Measurements from ENCODE around the gene HPCAL1. TPM values are rescaled to one million over a fixed set of nuclear protein-coding genes. Genes with fewer than 3 reads are reported as not detected.
A peak's percentile ranks its signal among the peaks of the same experiment; 100 is the strongest.

Gene HPCAL1
- total RNA-seq, 1 experiment from 2014 or later = 22.0 TPM

DNA sequence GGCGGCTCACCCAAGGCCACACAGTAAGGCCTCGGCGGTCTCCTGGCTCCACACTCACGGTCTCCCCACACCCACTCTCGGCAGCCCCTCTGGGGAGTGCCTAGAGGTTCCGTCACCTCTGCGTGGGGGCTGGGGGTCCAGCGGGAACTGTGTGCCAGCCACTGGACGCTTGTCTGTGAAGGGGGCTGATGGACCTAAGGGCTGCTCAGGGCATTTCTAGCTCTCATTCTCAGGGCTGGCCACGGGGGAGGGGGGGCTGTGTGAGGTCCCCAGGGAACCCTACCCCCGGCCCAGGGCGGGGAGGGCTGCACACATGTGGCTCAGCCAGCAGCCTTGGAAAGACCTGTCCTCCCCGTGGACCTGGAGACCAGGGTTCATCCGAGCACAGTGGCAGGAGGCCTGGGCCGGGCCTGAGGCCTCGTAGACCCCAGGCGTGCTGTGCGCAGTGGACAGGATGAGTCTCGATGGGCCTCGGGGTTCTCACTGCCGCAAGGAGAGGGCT lies 172.6 kb downstream of the HPCAL1 start:
- Histone ChIP-seq H3K4me3 (ENCODE audit: insufficient read depth, low read depth, low read length) (no peak overlapping the region), H3K27me3 (ENCODE audit: control insufficient read depth, insufficient read depth, low read length) (no peaks in the 10 kb centered on the region; the same call in 1 of the 2 replicates)

DNA sequence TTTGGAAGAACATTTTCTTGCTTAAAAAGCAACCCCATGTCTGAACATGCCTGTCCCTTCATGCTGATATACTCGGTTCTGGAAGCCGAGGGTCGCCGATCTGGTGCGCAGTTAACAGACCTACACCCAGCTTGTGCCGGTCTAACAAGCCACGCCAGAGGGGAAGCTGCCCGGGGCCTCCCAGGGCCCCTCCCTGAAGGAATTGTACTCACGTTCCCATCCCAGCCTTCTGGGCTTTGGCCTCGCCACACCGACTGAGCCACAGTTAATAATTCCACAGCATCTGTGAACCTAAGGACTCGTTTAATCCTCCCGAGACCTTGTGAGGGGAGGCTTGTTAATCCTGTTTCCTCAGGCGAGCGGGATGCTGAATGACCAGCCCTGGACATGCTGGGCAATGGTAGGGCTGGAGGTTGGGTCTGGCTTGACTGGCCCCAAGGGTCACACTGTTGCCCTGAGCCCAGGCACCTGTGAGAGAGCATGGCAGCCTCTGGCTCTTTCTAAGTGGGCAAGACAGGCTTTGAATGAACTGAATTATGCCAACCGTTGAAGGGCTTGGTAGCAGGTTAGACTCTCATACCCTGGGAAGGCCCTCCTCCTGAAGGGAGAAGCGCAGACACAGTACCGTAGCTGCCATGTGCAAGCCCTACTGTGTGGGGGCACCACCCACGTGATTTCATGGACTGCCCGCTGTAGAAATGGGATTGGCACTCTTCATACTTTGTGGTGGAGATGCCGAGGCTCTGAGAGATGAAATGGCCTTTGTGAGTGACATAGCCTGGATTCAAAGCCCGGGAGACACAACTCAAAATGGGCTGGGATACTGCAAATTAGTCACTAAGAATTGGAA lies 173.3 kb downstream of the HPCAL1 start:
- Histone ChIP-seq H3K4me3 (ENCODE audit: insufficient read depth, low read depth, low read length) (no peak overlapping the region), H3K27me3 (ENCODE audit: control insufficient read depth, insufficient read depth, low read length) (no peaks in the 10 kb centered on the region; the same call in 1 of the 2 replicates), H3K36me3 (replicated peaks; ENCODE audit: control insufficient read depth, insufficient read depth, low read length) (no peaks in the 10 kb centered on the region)
- no peak for DNase-seq

More for the DNA sequence above, 172.6 kb downstream of the HPCAL1 start:
- peak; percentile 47 for DNase-seq
- no peaks in the 10 kb centered on the region for H3K36me3 ChIP-seq (replicated peaks; ENCODE audit: control insufficient read depth, insufficient read depth, low read length)

DNA sequence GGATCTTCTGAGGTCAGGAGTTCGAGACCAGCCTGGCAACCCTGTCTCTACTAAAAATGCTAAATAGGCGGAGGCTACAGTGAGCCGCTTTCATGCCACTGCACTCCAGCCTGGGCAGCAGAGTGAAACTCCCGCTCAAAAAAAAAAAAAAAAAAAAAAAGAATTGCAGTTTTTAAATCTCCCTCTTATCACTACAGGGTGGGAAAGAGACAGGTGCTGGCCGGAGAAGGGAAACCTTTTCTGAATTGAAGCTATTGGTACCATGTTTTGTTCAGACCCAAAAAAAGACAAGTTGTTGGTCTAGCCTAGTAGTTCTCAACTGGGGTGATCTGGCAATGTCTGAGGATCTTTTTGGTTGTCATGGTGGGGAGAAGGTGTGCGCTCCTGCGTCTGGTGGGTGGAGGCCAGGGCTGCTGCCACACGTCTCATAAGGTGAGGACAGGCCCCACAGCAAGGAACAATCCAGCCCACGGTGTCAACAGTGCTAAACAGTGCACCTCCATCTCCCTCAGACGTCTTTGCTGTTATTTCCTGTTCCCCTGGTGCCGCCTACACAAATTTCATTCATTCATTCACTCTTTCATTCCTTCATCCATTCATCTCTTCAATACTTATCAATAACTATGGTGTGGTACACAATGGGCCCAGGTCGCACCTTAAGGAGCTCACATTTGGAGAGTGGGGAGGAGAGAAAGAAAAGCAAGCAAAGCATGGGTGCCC lies 174.2 kb downstream of the HPCAL1 start:
- no peaks in the 10 kb centered on the region for H3K36me3 ChIP-seq (replicated peaks; ENCODE audit: control insufficient read depth, insufficient read depth, low read length)
- no peaks in the 10 kb centered on the region; the same call in 1 of the 2 replicates for H3K27me3 ChIP-seq (ENCODE audit: control insufficient read depth, insufficient read depth, low read length)
- DNase-seq = no peak
- no peak overlapping the region for H3K4me3 ChIP-seq (ENCODE audit: insufficient read depth, low read depth, low read length)

Other genes with a start within 250 kb of the HPCAL1 start
- gene CYS1, start 222.5 kb upstream of the HPCAL1 start, total RNA-seq (2014; rRNA removed; shearing (Covaris generic)) = 0.24 and 0.63 TPM in 2 replicates
- gene RRM2, start 180.2 kb upstream of the HPCAL1 start, total RNA-seq (2014; rRNA removed; shearing (Covaris generic)) = 56.7 and 71.9 TPM in 2 replicates
- 95.6 and 175 TPM in 2 replicates for gene ODC1, start 145.4 kb downstream of the HPCAL1 start, total RNA-seq (2014; rRNA removed; shearing (Covaris generic))